Naive B cell (primary cell): ENCODE data around the gene FAU. TPM values are rescaled to one million over a fixed set of nuclear protein-coding genes. Genes with fewer than 3 reads are reported as not detected.

Experiments used
- ATAC-seq, 2 donors: fragments of 150-1000 bp; cut with Tn5 transposase; 2 replicates each; pipeline ENCODE4 v1.10.0; 2021; ENCODE audit warnings: low read depth in 2 of 2, mild to moderate bottlenecking in 2 of 2, moderate library complexity in 2 of 2
- DNase-seq: peaks from one replicate; pipeline ENCODE4 v3.0.0; 2022
- H3K27ac Mint-ChIP-seq, 6 donors: one replicate each; pipeline ENCODE4 v1.8.0; 2020 to 2022; ENCODE audit warnings: mild to moderate bottlenecking in 6 of 6, mixed read lengths in 6 of 6, moderate library complexity in 5 of 6, inconsistent platforms in 2 of 6
- H3K27me3 Mint-ChIP-seq, 3 donors: one replicate each; pipeline ENCODE4 v1.8.0; 2021 to 2022; ENCODE audit warnings: mixed read lengths in 3 of 3, mild to moderate bottlenecking in 1 of 3
- H3K36me3 Mint-ChIP-seq, 2 donors: one replicate each; pipeline ENCODE4 v1.8.0; 2020 to 2022; ENCODE audit warnings: mixed read lengths in 2 of 2, inconsistent platforms in 1 of 2, mild to moderate bottlenecking in 1 of 2
- H3K4me1 Mint-ChIP-seq, 3 donors: one replicate each; pipeline ENCODE4 v1.8.0; 2020 to 2022; ENCODE audit warnings: mixed read lengths in 3 of 3, inconsistent platforms in 1 of 3, mild to moderate bottlenecking in 1 of 3, moderate library complexity in 1 of 3
- H3K4me3 Mint-ChIP-seq, 8 donors: one replicate each; pipeline ENCODE4 v1.8.0; 2020 to 2022; ENCODE audit warnings: mild to moderate bottlenecking in 8 of 8, mixed read lengths in 8 of 8, moderate library complexity in 8 of 8, inconsistent platforms in 2 of 8
- H3K9me3 Mint-ChIP-seq, 7 donors: one replicate each; pipeline ENCODE4 v1.8.0; 2020 to 2022; ENCODE audit warnings: mixed read lengths in 7 of 7, mild to moderate bottlenecking in 5 of 7, inconsistent platforms in 2 of 7, moderate library complexity in 1 of 7
- polyA plus RNA-seq, 6 donors: library from polyadenylated mRNA; unstranded; fragments of 300-500 nt; fragmentation: Illumina TruSeq; gene quantifications; one replicate each; pipeline ENCODE4 v1.2.3, GENCODE V29; 2021; ENCODE audit warnings: low read depth in 6 of 6

FAU gene
- polyA plus RNA-seq, 6 donors from 2014 or later, result 1,024 to 1,586 (median 1,385) TPM

- ATAC-seq (no peak), DNase-seq (peak; percentile 68)
- peaks cover 6 to 27% of the 10 kb centered on the region in 2 donors for H3K36me3 Mint-ChIP-seq
- H3K27ac Mint-ChIP-seq, result peak overlapping the region; percentile 97 to 100 (median 99)
- peaks cover 55 to 77% (median 71%) of the 10 kb centered on the region in 3 donors for H3K4me1 Mint-ChIP-seq
- H3K9me3 Mint-ChIP-seq, result no peaks in the 10 kb centered on the region
- peak overlapping the region; percentile 91 to 100 (median 99) for H3K4me3 Mint-ChIP-seq
- H3K27me3 Mint-ChIP-seq, result no peaks in the 10 kb centered on the region
Measured at GRCh38 chr11:65132988-65133700, 11.2 kb upstream of the FAU start.

- Mint-ChIP-seq H3K9me3 (no peaks in the 10 kb centered on the region), H3K27me3 (no peaks in the 10 kb centered on the region), H3K27ac (peak overlapping the region; percentile 97 to 100 (median 99)), H3K4me3 (peak overlapping the region; percentile 91 to 100 (median 99)), H3K4me1 (peaks cover 56 to 74% (median 68%) of the 10 kb centered on the region in 3 donors), H3K36me3 (peaks cover 6 to 27% of the 10 kb centered on the region in 2 donors)
- DNase-seq (peak; percentile 83), ATAC-seq (peak; percentile 55 to 57)
Measured at GRCh38 chr11:65132238-65132987, 10.5 kb upstream of the FAU start.

- DNase-seq, result no peak
- H3K27ac Mint-ChIP-seq, result peak overlapping the region; percentile 97 to 100 (median 99)
Measured at GRCh38 chr11:65131895-65132237, 9.9 kb upstream of the FAU start.

GRCh38 chr11:65131417-65131776 is 9.5 kb upstream of the FAU start:
- H3K9me3 Mint-ChIP-seq, result no peaks in the 10 kb centered on the region
- ATAC-seq (no peak), DNase-seq (no peak)
- no peaks in the 10 kb centered on the region for H3K27me3 Mint-ChIP-seq
- peak overlapping the region; percentile 91 to 100 (median 99) for H3K4me3 Mint-ChIP-seq
- H3K4me1 Mint-ChIP-seq, result peaks cover 50 to 75% (median 61%) of the 10 kb centered on the region in 3 donors
- peak overlapping the region in 4 of 6 donors; percentile 95 to 100 (median 98) for H3K27ac Mint-ChIP-seq
- peaks cover 6 to 27% of the 10 kb centered on the region in 2 donors for H3K36me3 Mint-ChIP-seq

More at GRCh38 chr11:65131895-65132237, 9.9 kb upstream of the FAU start:
- Mint-ChIP-seq H3K4me3 (peak overlapping the region; percentile 91 to 100 (median 99)), H3K36me3 (peaks cover 6 to 27% of the 10 kb centered on the region in 2 donors), H3K27me3 (no peaks in the 10 kb centered on the region), H3K4me1 (peaks cover 54 to 74% (median 64%) of the 10 kb centered on the region in 3 donors), H3K9me3 (no peaks in the 10 kb centered on the region)
- no peak for ATAC-seq

GRCh38 chr11:65130631-65131416 is 8.9 kb upstream of the FAU start:
- Mint-ChIP-seq H3K36me3 (peaks cover 6 to 27% of the 10 kb centered on the region in 2 donors), H3K27ac (peak overlapping the region in 5 of 6 donors; percentile 66 to 100 (median 95)), H3K4me1 (peaks cover 45 to 71% (median 55%) of the 10 kb centered on the region in 3 donors), H3K4me3 (peak overlapping the region; percentile 91 to 100 (median 99)), H3K27me3 (no peaks in the 10 kb centered on the region), H3K9me3 (no peaks in the 10 kb centered on the region)
- ATAC-seq (no peak), DNase-seq (no peak)

GRCh38 chr11:65129649-65130441 is 7.9 kb upstream of the FAU start:
- H3K4me1 Mint-ChIP-seq, result peaks cover 40 to 61% (median 47%) of the 10 kb centered on the region in 3 donors
- H3K9me3 Mint-ChIP-seq, result no peaks in the 10 kb centered on the region
- ATAC-seq (peak; percentile 15 to 19), DNase-seq (peak; percentile 44)
- H3K36me3 Mint-ChIP-seq, result peaks cover 6 to 27% of the 10 kb centered on the region in 2 donors
- peak overlapping the region; percentile 62 to 97 (median 82) for H3K4me3 Mint-ChIP-seq
- H3K27me3 Mint-ChIP-seq, result no peaks in the 10 kb centered on the region
- peak overlapping the region in 5 of 6 donors; percentile 60 to 97 (median 90) for H3K27ac Mint-ChIP-seq

GRCh38 chr11:65128182-65129145 is 6.5 kb upstream of the FAU start:
- peaks cover 6 to 16% of the 10 kb centered on the region in 2 donors for H3K36me3 Mint-ChIP-seq
- H3K27ac Mint-ChIP-seq, result peak overlapping the region in 1 of 6 donors; percentile 90
- ATAC-seq (no peak), DNase-seq (no peak)
- no peaks in the 10 kb centered on the region for H3K9me3 Mint-ChIP-seq
- peaks cover 39 to 59% (median 57%) of the 10 kb centered on the region in 3 donors for H3K4me1 Mint-ChIP-seq
- peak overlapping the region in 1 of 8 donors; percentile 15 for H3K4me3 Mint-ChIP-seq
- H3K27me3 Mint-ChIP-seq, result no peaks in the 10 kb centered on the region

- peaks cover 1 to 8% of the 10 kb centered on the region in 2 donors for H3K36me3 Mint-ChIP-seq
- no peaks in the 10 kb centered on the region for H3K9me3 Mint-ChIP-seq
- H3K27ac Mint-ChIP-seq, result no peak overlapping the region
- DNase-seq (no peak), ATAC-seq (no peak)
- no peaks in the 10 kb centered on the region for H3K27me3 Mint-ChIP-seq
- H3K4me1 Mint-ChIP-seq, result peaks cover 34 to 59% (median 54%) of the 10 kb centered on the region in 3 donors
- H3K4me3 Mint-ChIP-seq, result peak overlapping the region in 1 of 8 donors; percentile 21
Measured at GRCh38 chr11:65127473-65128181, 5.7 kb upstream of the FAU start.

- peak overlapping the region in 2 of 8 donors; percentile 25 to 47 for H3K4me3 Mint-ChIP-seq
- ATAC-seq (no peak), DNase-seq (no peak)
- H3K27me3 Mint-ChIP-seq, result no peaks in the 10 kb centered on the region
- no peaks in the 10 kb centered on the region for H3K9me3 Mint-ChIP-seq
- H3K4me1 Mint-ChIP-seq, result peaks cover 33 to 59% (median 54%) of the 10 kb centered on the region in 3 donors
- peaks cover 0 to 5% of the 10 kb centered on the region in 2 donors for H3K36me3 Mint-ChIP-seq
- H3K27ac Mint-ChIP-seq, result peak overlapping the region in 1 of 6 donors; percentile 95
Measured at GRCh38 chr11:65126624-65127274, 4.8 kb upstream of the FAU start.

- DNase-seq, result no peak
- H3K9me3 Mint-ChIP-seq, result no peaks in the 10 kb centered on the region
- peak overlapping the region in 3 of 6 donors; percentile 24 to 51 (median 26) for H3K27ac Mint-ChIP-seq
- peak overlapping the region in 2 of 8 donors; percentile 51 to 79 for H3K4me3 Mint-ChIP-seq
- peaks cover 5 to 12% of the 10 kb centered on the region in 2 donors for H3K36me3 Mint-ChIP-seq
- H3K4me1 Mint-ChIP-seq, result peaks cover 29 to 59% (median 52%) of the 10 kb centered on the region in 3 donors
- H3K27me3 Mint-ChIP-seq, result no peaks in the 10 kb centered on the region
- no peak for ATAC-seq
Measured at GRCh38 chr11:65125197-65126056, 3.5 kb upstream of the FAU start.
